ENCODE measurements around the gene SEC61A1. TPM values are rescaled to one million over a fixed set of nuclear protein-coding genes. Genes with fewer than 3 reads are reported as not detected.

Gene SEC61A1
- total RNA-seq, 1 donor from 2014 or later, result 388 TPM

- no peak overlapping the region for H3K4me3 Mint-ChIP-seq (ENCODE audit: unreplicated experiment)
- no peaks in the 10 kb centered on the region for H3K27me3 Mint-ChIP-seq (ENCODE audit: low read depth)
- no peak for TF ChIP-seq CTCF (IDR thresholded peaks at IDR 0.05)
- H3K4me1 Mint-ChIP-seq (ENCODE audit: low read depth), result peaks cover 32% of the 10 kb centered on the region
- H3K9me3 Mint-ChIP-seq (ENCODE audit: low read depth), result no peaks in the 10 kb centered on the region
- no peak for DNase-seq (ENCODE audit: low spot score)
- peak overlapping the region; percentile 1 for H3K27ac Mint-ChIP-seq (ENCODE audit: unreplicated experiment)
- peaks cover 79% of the 10 kb centered on the region for H3K36me3 Mint-ChIP-seq (ENCODE audit: low read depth)
Observed at GRCh38 chr3:128064962-128065361, 12.7 kb downstream of the SEC61A1 start.

- no peaks in the 10 kb centered on the region for H3K27me3 Mint-ChIP-seq (ENCODE audit: low read depth)
- H3K36me3 Mint-ChIP-seq (ENCODE audit: low read depth), result peaks cover 75% of the 10 kb centered on the region
- DNase-seq (ENCODE audit: low spot score), result no peak
- H3K4me3 Mint-ChIP-seq (ENCODE audit: unreplicated experiment), result no peak overlapping the region
- TF ChIP-seq CTCF (IDR thresholded peaks at IDR 0.05), result no peak
- no peaks in the 10 kb centered on the region for H3K9me3 Mint-ChIP-seq (ENCODE audit: low read depth)
- peaks cover 21% of the 10 kb centered on the region for H3K4me1 Mint-ChIP-seq (ENCODE audit: low read depth)
- peak overlapping the region; percentile 49 for H3K27ac Mint-ChIP-seq (ENCODE audit: unreplicated experiment)
Observed at GRCh38 chr3:128066114-128066513, 13.9 kb downstream of the SEC61A1 start.

GRCh38 chr3:128066676-128067075 is 14.4 kb downstream of the SEC61A1 start:
- no peak for DNase-seq (ENCODE audit: low spot score)

GRCh38 chr3:128067489-128067888 is 15.3 kb downstream of the SEC61A1 start:
- Mint-ChIP-seq H3K4me1 (ENCODE audit: low read depth) (peaks cover 7% of the 10 kb centered on the region), H3K27ac (ENCODE audit: unreplicated experiment) (peak overlapping the region; percentile 68), H3K27me3 (ENCODE audit: low read depth) (no peaks in the 10 kb centered on the region), H3K9me3 (ENCODE audit: low read depth) (no peaks in the 10 kb centered on the region), H3K4me3 (ENCODE audit: unreplicated experiment) (no peak overlapping the region), H3K36me3 (ENCODE audit: low read depth) (peaks cover 61% of the 10 kb centered on the region)
- DNase-seq (ENCODE audit: low spot score), result no peak
- TF ChIP-seq CTCF (IDR thresholded peaks at IDR 0.05), result no peak

More at GRCh38 chr3:128066676-128067075, 14.4 kb downstream of the SEC61A1 start:
- Mint-ChIP-seq H3K36me3 (ENCODE audit: low read depth) (peaks cover 69% of the 10 kb centered on the region), H3K27me3 (ENCODE audit: low read depth) (no peaks in the 10 kb centered on the region), H3K27ac (ENCODE audit: unreplicated experiment) (no peak overlapping the region), H3K4me1 (ENCODE audit: low read depth) (peaks cover 15% of the 10 kb centered on the region), H3K9me3 (ENCODE audit: low read depth) (no peaks in the 10 kb centered on the region), H3K4me3 (ENCODE audit: unreplicated experiment) (no peak overlapping the region)
- TF ChIP-seq CTCF (IDR thresholded peaks at IDR 0.05), result no peak

- H3K4me3 Mint-ChIP-seq (ENCODE audit: unreplicated experiment), result no peak overlapping the region
- no peak overlapping the region for H3K27ac Mint-ChIP-seq (ENCODE audit: unreplicated experiment)
- peaks cover 55% of the 10 kb centered on the region for H3K36me3 Mint-ChIP-seq (ENCODE audit: low read depth)
- peaks cover 7% of the 10 kb centered on the region for H3K4me1 Mint-ChIP-seq (ENCODE audit: low read depth)
- DNase-seq (ENCODE audit: low spot score), result no peak
- peak; percentile 78 for TF ChIP-seq CTCF (IDR thresholded peaks at IDR 0.05)
- H3K27me3 Mint-ChIP-seq (ENCODE audit: low read depth), result no peaks in the 10 kb centered on the region
- no peaks in the 10 kb centered on the region for H3K9me3 Mint-ChIP-seq (ENCODE audit: low read depth)
Observed at GRCh38 chr3:128068156-128068620, 16.0 kb downstream of the SEC61A1 start.

All from chondrocyte (in vitro differentiated cells).